Ectodermal cell (in vitro differentiated cells): Measurements from ENCODE around the gene NOC3L.
"Not testable (repeated sequence)": the region's sequence is repeated elsewhere in the genome, so short reads cannot be mapped to it uniquely, and the experiment has no call there.

Experiments
- H3K27ac ChIP-seq: 2 replicates; pipeline ENCODE4 v1.7.0; 2013; ENCODE audit warnings: mild to moderate bottlenecking, low read depth, low read length; ENCODE audit not compliant: insufficient read depth, poor library complexity, severe bottlenecking
- H3K27me3 ChIP-seq: 2 replicates; pipeline ENCODE4 v1.7.0; 2013; ENCODE audit warnings: mild to moderate bottlenecking, low read length; ENCODE audit not compliant: insufficient read depth, control insufficient read depth, poor library complexity, severe bottlenecking
- H3K36me3 ChIP-seq: one replicate; pipeline ENCODE4 v1.7.0; 2013; ENCODE audit warnings: low read length; ENCODE audit not compliant: control insufficient read depth, insufficient read depth
- H3K4me1 ChIP-seq: one replicate; pipeline ENCODE4 v1.7.0; 2013; ENCODE audit warnings: low read length; ENCODE audit not compliant: control insufficient read depth, insufficient read depth
- H3K4me3 ChIP-seq: 2 replicates; pipeline ENCODE4 v1.7.0; 2013; ENCODE audit warnings: low read depth, low read length, control low read depth; ENCODE audit not compliant: insufficient read depth
- H3K9me3 ChIP-seq: 2 replicates; pipeline ENCODE4 v1.7.0; 2013; ENCODE audit warnings: mild to moderate bottlenecking, low read length, moderate library complexity; ENCODE audit not compliant: control insufficient read depth
- WGBS, 2 experiments: methylation state at CpG; one replicate each; pipeline ENCODE4 v1.1.7; 2013; ENCODE audit warnings: missing lambda C conversion rate in 2 of 2; 5-methylcytosine and 5-hydroxymethylcytosine counted together

Gene NOC3L

GRCh38 chr10:94398762-94399161 lies 36.0 kb upstream of the NOC3L start:
- Histone ChIP-seq H3K9me3 (no peaks in the 10 kb centered on the region), H3K36me3 (no peaks in the 10 kb centered on the region), H3K4me1 (no peaks in the 10 kb centered on the region), H3K4me3 (no peak overlapping the region), H3K27ac (no peak overlapping the region), H3K27me3 (peaks cover 11% of the 10 kb centered on the region)
- WGBS, 2 experiments, result 92% methylated on average over 6 of the region's 6 CpGs

- Histone ChIP-seq H3K9me3 (no peaks in the 10 kb centered on the region), H3K4me1 (no peaks in the 10 kb centered on the region), H3K27ac (no peak overlapping the region), H3K4me3 (no peak overlapping the region), H3K27me3 (peaks cover under 1% of the 10 kb centered on the region), H3K36me3 (no peaks in the 10 kb centered on the region)
- WGBS, 2 experiments, result 90 to 91% methylated on average over 10 to 12 of the region's 12 CpGs
These were observed 35.0 kb upstream of the NOC3L start for GRCh38 chr10:94397549-94398370.

- WGBS, 2 experiments, result 90 to 95% methylated on average over 8 to 9 of the region's 9 CpGs
- not testable (repeated sequence) for H3K4me1 ChIP-seq
These were observed 29.4 kb upstream of the NOC3L start for GRCh38 chr10:94392117-94392516.

GRCh38 chr10:94385733-94386132 lies 23.0 kb upstream of the NOC3L start:
- H3K4me3 ChIP-seq, H3K27me3 ChIP-seq, H3K27ac ChIP-seq, H3K4me1 ChIP-seq, H3K9me3 ChIP-seq, H3K36me3 ChIP-seq: not testable (repeated sequence)
- 91 to 96% methylated on average over 2 to 3 of the region's 3 CpGs for WGBS, 2 experiments

More at GRCh38 chr10:94392117-94392516, 29.4 kb upstream of the NOC3L start:
- not testable (repeated sequence) for H3K27me3 ChIP-seq, H3K9me3 ChIP-seq, H3K36me3 ChIP-seq, H3K27ac ChIP-seq, H3K4me3 ChIP-seq

- whole genome bisulfite sequencing, 2 experiments, result 92 to 94% methylated on average over 2 of the region's 2 CpGs
- Histone ChIP-seq H3K9me3 (no peaks in the 10 kb centered on the region), H3K4me3 (no peak overlapping the region), H3K4me1 (peaks cover 5% of the 10 kb centered on the region), H3K27me3 (no peaks in the 10 kb centered on the region), H3K27ac (no peak overlapping the region), H3K36me3 (no peaks in the 10 kb centered on the region)
These were observed 20.8 kb upstream of the NOC3L start for GRCh38 chr10:94383530-94383929.

- Histone ChIP-seq H3K27me3 (no peaks in the 10 kb centered on the region), H3K36me3 (no peaks in the 10 kb centered on the region), H3K27ac (no peak overlapping the region), H3K4me1 (no peaks in the 10 kb centered on the region), H3K9me3 (no peaks in the 10 kb centered on the region), H3K4me3 (no peak overlapping the region)
- 95 to 100% methylated on average over 2 of the region's 2 CpGs for WGBS, 2 experiments
These were observed 14.1 kb upstream of the NOC3L start for GRCh38 chr10:94376865-94377264.

GRCh38 chr10:94375374-94375773 lies 12.6 kb upstream of the NOC3L start:
- H3K27ac ChIP-seq, result no peak overlapping the region
- H3K4me1 ChIP-seq, result no peaks in the 10 kb centered on the region
- no peaks in the 10 kb centered on the region for H3K36me3 ChIP-seq
- H3K27me3 ChIP-seq, result no peaks in the 10 kb centered on the region
- WGBS, 2 experiments, result 92 to 97% methylated on average over 1 of the region's 1 CpG
- H3K4me3 ChIP-seq, result no peak overlapping the region
- no peaks in the 10 kb centered on the region for H3K9me3 ChIP-seq

- Histone ChIP-seq H3K27ac (no peak overlapping the region), H3K27me3 (peaks cover 4% of the 10 kb centered on the region), H3K9me3 (no peaks in the 10 kb centered on the region), H3K4me1 (no peaks in the 10 kb centered on the region), H3K36me3 (no peaks in the 10 kb centered on the region), H3K4me3 (no peak overlapping the region)
- WGBS, 2 experiments, result 100% methylated on average over 2 of the region's 2 CpGs; no CpG with 5 or more reads in 1 of the 2 experiments
These were observed 7.8 kb upstream of the NOC3L start for GRCh38 chr10:94370501-94370900.

- H3K9me3 ChIP-seq, result no peaks in the 10 kb centered on the region
- H3K4me1 ChIP-seq, result no peaks in the 10 kb centered on the region
- no peaks in the 10 kb centered on the region for H3K36me3 ChIP-seq
- no peak overlapping the region for H3K27ac ChIP-seq
- peaks cover 19% of the 10 kb centered on the region for H3K27me3 ChIP-seq
- WGBS, 2 experiments, result 85 to 92% methylated on average over 2 to 3 of the region's 3 CpGs
- no peak overlapping the region for H3K4me3 ChIP-seq
These were observed 3.6 kb upstream of the NOC3L start for GRCh38 chr10:94366382-94366781.

GRCh38 chr10:94364482-94364881 lies 1.7 kb upstream of the NOC3L start:
- H3K36me3 ChIP-seq, result no peaks in the 10 kb centered on the region
- H3K4me1 ChIP-seq, result no peaks in the 10 kb centered on the region
- no peak overlapping the region for H3K27ac ChIP-seq
- peaks cover 19% of the 10 kb centered on the region for H3K27me3 ChIP-seq
- no peaks in the 10 kb centered on the region for H3K9me3 ChIP-seq
- no peak overlapping the region for H3K4me3 ChIP-seq
- WGBS, 2 experiments, result 91 to 92% methylated on average over 1 of the region's 1 CpG
